ENCODE data around the gene FANCC.

FANCC gene

GRCh38 chr9:95099321-95100070 lies 218.0 kb downstream of the FANCC start:
- no peak for DNase-seq (ENCODE audit: low read depth)

- no peak for DNase-seq (ENCODE audit: low read depth)
These were observed 219.1 kb downstream of the FANCC start for GRCh38 chr9:95098391-95098921.

- no peak for DNase-seq (ENCODE audit: low read depth)
These were observed 220.2 kb downstream of the FANCC start for GRCh38 chr9:95097279-95097678.

GRCh38 chr9:95096807-95097206 lies 220.7 kb downstream of the FANCC start:
- no peak for DNase-seq (ENCODE audit: low read depth)

GRCh38 chr9:95096381-95096780 lies 221.1 kb downstream of the FANCC start:
- no peak for DNase-seq (ENCODE audit: low read depth)

- DNase-seq (ENCODE audit: low read depth) = no peak
These were observed 221.7 kb downstream of the FANCC start for GRCh38 chr9:95095641-95096355.

- DNase-seq (ENCODE audit: low read depth) = no peak
These were observed 223.5 kb downstream of the FANCC start for GRCh38 chr9:95094002-95094401.

- DNase-seq (ENCODE audit: low read depth) = no peak
These were observed 223.9 kb downstream of the FANCC start for GRCh38 chr9:95093586-95093985.

GRCh38 chr9:95092262-95093072 lies 225.0 kb downstream of the FANCC start:
- no peak for DNase-seq (ENCODE audit: low read depth)

- no peak for DNase-seq (ENCODE audit: low read depth)
These were observed 225.8 kb downstream of the FANCC start for GRCh38 chr9:95091601-95092261.

GRCh38 chr9:95090871-95091577 lies 226.5 kb downstream of the FANCC start:
- no peak for DNase-seq (ENCODE audit: low read depth)

GRCh38 chr9:95090023-95090791 lies 227.3 kb downstream of the FANCC start:
- DNase-seq (ENCODE audit: low read depth) = no peak

- no peak for DNase-seq (ENCODE audit: low read depth)
These were observed 228.1 kb downstream of the FANCC start for GRCh38 chr9:95089257-95090022.

- DNase-seq (ENCODE audit: low read depth) = no peak
These were observed 228.9 kb downstream of the FANCC start for GRCh38 chr9:95088421-95089161.

- DNase-seq (ENCODE audit: low read depth) = no peak
These were observed 229.8 kb downstream of the FANCC start for GRCh38 chr9:95087659-95088242.

GRCh38 chr9:95086564-95086955 lies 230.9 kb downstream of the FANCC start:
- no peak for DNase-seq (ENCODE audit: low read depth)

- DNase-seq (ENCODE audit: low read depth) = no peak
These were observed 231.5 kb downstream of the FANCC start for GRCh38 chr9:95085861-95086563.
